HG02642 (cell line): ENCODE data around the gene IFRD1.

Experiments used
- ATAC-seq: cut with Tn5 transposase; IDR thresholded peaks from one replicate; pipeline ENCODE4 v1.9.1; 2021; ENCODE audit warnings: mild to moderate bottlenecking; ENCODE audit not compliant: unreplicated experiment, poor library complexity

Gene IFRD1

DNA sequence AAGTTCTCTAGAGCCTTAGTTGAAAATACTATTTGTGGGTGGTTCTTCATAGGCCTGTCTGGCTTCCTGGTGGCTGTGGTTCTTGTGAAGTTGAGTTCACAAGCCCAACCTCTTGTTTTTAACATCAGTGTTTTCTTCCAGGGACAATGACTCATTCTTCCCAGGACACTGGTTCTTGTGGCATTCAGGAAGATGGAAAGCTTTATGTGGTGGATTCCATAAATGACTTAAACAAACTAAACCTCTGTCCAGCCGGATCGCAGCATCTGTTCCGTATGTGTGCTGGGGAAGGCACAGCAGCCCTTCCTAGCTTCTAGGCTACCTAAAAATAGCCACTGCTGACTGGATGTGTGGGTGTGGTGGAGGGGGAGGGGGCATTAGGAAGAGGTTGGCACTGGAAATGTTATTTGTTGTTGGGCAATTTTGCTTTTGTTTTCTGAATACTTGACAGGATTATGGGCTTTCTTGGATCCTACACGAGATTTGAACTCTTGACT is 34.5 kb downstream of the IFRD1 start:
- ATAC-seq, result no peak

DNA sequence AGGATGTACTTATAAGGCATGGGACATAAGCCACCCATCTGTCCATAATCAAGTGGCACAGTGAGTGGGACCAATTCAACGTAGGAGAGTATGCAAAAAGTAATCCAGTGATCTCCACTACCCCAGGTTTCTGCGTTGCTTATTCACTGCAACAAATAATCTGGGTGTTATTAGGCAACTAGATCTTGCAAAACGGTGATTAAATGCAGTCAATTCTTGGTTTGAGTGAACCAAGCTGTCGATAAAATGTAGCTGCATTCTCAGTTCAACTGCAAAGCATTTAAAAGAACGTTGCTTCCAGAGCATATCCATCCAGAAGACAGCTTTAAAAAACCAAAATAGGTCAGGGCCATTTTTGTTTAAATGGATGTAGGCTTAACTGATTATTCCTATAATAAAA is 35.5 kb downstream of the IFRD1 start:
- no peak for ATAC-seq

- ATAC-seq, result no peak
Measured at GRCh38 chr7:112487457-112488263, 37.4 kb downstream of the IFRD1 start.

GRCh38 chr7:112488264-112488552 is 37.9 kb downstream of the IFRD1 start:
- no peak for ATAC-seq

- ATAC-seq, result no peak
Measured at GRCh38 chr7:112492186-112492585, 41.9 kb downstream of the IFRD1 start.

DNA sequence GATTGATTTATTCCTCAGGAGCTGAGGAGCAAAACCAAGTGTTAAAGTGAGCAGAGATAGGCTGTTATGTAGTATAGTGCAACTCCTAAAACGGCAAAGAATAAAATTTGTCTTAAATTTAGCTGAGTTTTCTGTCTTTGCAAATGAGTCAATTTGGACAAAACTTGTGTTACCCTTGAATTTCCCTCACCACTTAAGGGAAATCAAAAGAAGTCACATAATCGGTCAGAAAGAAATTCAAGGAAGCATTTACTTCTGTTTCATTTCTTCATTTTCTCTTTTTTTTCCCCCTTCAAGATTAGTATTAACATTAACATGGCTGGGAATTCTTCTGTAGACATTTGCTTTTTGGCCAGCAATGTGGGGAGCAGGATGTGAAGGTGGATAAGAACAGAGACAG is 44.4 kb downstream of the IFRD1 start:
- ATAC-seq, result no peak

- ATAC-seq, result no peak
Measured at GRCh38 chr7:112495156-112495788, 45.0 kb downstream of the IFRD1 start.

GRCh38 chr7:112495810-112496462 is 45.7 kb downstream of the IFRD1 start:
- ATAC-seq, result peak; percentile 62

DNA sequence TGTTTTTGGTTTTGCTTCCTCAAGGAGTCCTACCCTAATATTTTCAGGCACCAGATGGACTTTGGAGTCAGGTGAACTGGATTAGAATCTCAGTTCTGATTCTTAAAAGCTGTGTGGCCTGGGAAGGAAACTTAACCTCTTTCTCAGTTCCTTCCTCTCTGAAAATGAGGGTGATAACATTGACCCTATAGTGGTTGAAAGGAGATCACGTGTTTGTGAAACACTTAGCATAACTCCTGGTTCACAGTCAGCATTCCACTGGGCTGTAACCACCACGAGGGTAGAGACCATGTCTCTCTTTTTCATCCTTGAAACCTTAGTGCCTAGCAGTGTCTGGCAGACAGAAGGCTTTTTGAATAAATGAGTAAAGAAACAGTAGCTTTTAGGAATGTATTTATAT is 47.2 kb downstream of the IFRD1 start:
- peak; percentile 78 for ATAC-seq

DNA sequence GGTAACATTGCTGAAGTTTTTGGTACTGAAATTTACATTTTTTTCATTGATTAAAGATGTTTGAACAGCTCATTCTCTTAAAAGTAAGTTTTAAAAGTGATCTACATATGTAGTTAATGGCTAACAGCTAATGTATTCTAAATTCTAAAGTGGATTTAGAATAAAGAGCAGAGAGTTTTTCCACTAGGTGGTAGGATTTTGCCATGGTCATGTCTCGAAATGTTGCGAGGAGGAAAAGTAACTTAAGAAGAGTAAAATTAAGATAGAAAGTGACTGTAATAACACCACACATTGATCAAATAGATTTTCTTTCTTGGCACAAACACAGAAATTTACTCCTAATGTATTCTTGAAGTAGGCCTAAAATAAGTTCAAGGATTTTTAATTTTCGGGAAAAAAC is 50.4 kb downstream of the IFRD1 start:
- no peak for ATAC-seq

DNA sequence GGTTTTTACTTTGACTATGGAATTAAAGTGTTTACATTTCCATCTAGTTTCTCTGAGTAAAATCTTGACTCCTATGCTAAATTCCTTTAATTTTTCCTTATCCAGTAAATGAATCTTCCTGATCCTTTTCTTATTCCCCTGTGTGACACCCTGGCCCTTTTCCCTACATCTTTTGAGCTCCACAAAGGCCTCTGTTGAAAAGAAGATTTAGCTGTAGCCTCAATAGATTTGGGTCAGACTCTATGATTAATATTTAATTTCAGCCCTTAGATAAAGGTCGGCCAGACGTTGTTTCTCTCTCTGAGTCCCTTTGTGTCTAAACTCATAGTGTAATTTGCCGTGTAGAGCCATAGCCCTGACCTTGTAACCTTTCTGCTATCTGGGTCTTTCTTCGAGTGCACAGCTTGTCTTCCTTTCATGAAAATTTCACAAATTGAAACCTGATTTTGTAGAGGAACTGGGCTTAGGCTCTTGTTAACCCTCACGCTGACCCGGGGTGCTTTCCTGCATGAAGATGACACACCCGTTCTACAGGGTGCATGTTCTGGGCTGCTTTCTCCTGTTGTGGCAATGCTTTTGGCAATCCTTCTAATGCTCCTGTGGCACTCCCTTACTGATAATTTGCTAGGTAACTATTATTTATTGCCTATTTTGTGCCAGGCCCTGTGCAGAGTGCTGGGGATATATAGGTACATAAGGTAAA is 51.7 kb downstream of the IFRD1 start:
- no peak for ATAC-seq

GRCh38 chr7:112502700-112503099 is 52.4 kb downstream of the IFRD1 start:
- no peak for ATAC-seq

DNA sequence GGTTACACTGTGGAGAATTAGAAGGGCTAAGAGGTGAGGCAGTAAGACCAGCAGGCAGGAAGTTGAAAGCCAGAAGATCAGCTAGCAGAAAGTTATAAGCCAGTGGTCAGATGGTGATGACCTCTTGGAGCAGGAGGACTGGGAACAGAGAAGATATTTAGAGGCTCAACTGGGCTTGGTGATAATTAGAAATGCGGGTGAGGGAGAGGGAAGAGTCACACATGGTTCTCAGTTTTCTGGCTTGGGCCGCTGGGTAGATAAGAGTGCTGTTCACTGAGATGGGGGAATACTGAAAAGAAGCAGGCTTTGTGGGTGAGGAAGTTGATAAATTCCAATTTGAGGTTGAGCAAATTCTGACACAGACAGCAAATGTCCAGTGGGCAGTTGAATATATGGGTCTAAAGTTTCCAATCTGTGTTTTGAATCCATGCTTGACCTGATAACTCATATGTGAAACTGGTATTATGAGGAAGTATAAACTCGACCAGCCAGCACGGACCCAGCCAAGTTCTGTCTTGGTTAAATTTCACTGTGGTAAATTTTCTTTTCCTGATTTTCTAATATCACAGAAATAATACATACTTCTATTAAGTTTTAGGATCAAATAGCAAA is 53.2 kb downstream of the IFRD1 start:
- ATAC-seq, result no peak

- ATAC-seq, result no peak
Measured at GRCh38 chr7:112504093-112504695, 53.9 kb downstream of the IFRD1 start.

- no peak for ATAC-seq
Measured at GRCh38 chr7:112505495-112505894, 55.2 kb downstream of the IFRD1 start.

DNA sequence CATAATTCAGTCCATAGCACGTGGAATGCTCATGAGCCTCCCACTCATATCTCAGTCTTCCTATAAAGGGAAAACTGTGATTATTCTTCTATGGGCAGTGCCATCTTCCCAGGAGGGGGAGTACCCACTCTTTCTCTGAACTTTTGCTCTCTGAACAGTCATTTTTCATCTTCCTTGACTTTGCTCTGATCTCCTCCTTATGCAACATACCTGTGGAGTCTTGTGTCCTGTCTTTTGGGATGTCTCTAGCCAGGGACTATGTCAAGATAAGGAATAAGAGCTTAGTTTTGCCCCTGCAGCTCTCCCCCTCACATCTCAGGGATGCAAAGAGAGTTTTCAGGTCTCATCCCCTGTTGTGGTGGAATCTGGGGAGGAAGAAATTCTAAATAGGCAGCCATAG is 58.1 kb downstream of the IFRD1 start:
- ATAC-seq, result no peak

GRCh38 chr7:112509402-112509801 is 59.1 kb downstream of the IFRD1 start:
- ATAC-seq, result no peak

- peak; percentile 75 for ATAC-seq
Measured at GRCh38 chr7:112510001-112510742, 59.9 kb downstream of the IFRD1 start.

GRCh38 chr7:112510743-112511110 is 60.5 kb downstream of the IFRD1 start:
- no peak for ATAC-seq
